Progenitor cell of endocrine pancreas (in vitro differentiated cells): ENCODE results near the gene BTBD2. TPM values are rescaled to one million over a fixed set of nuclear protein-coding genes. Genes with fewer than 3 reads are reported as not detected.

Experiments used
- total RNA-seq: library from RNA; stranded (reverse); gene quantifications from 2 replicates; pipeline ENCODE4 v1.2.1, GENCODE V29; 2021

BTBD2 gene
- total RNA-seq, 1 donor from 2014 or later = 125 TPM

Other genes starting within 250 kb of the BTBD2 start
- 3.7 and 4.1 TPM in 2 replicates for gene ATP8B3, start 203.4 kb downstream of the BTBD2 start, total RNA-seq
- 42.8 and 44.6 TPM in 2 replicates for gene REXO1, start 167.2 kb downstream of the BTBD2 start, total RNA-seq
- 13.2 and 13.5 TPM in 2 replicates for gene KLF16, start 152.1 kb downstream of the BTBD2 start, total RNA-seq
- 46.5 and 48.8 TPM in 2 replicates for gene ABHD17A, start 130.2 kb downstream of the BTBD2 start, total RNA-seq
- gene ADAT3, start 110.3 kb downstream of the BTBD2 start, total RNA-seq = 14.1 and 16.2 TPM in 2 replicates
- 101 and 102 TPM in 2 replicates for gene SCAMP4, start 110.3 kb downstream of the BTBD2 start, total RNA-seq
- gene CSNK1G2, start 74.5 kb downstream of the BTBD2 start, total RNA-seq = 96.8 and 103 TPM in 2 replicates
- gene MKNK2, start 35.5 kb upstream of the BTBD2 start, total RNA-seq = 145 and 163 TPM in 2 replicates
- gene MOB3A, start 80.6 kb upstream of the BTBD2 start, total RNA-seq = 33.2 and 38.5 TPM in 2 replicates
- gene IZUMO4, start 81.2 kb upstream of the BTBD2 start, total RNA-seq = 15.9 and 16.5 TPM in 2 replicates
- gene AP3D1, start 135.9 kb upstream of the BTBD2 start, total RNA-seq = 123 and 131 TPM in 2 replicates
- gene DOT1L, start 148.2 kb upstream of the BTBD2 start, total RNA-seq = 102 and 106 TPM in 2 replicates
- gene PLEKHJ1, start 220.6 kb upstream of the BTBD2 start, total RNA-seq = 116 and 119 TPM in 2 replicates
- gene SF3A2, start 221.1 kb upstream of the BTBD2 start, total RNA-seq = 152 and 156 TPM in 2 replicates
- 58.4 and 71.3 TPM in 2 replicates for gene AMH, start 233.6 kb upstream of the BTBD2 start, total RNA-seq
- 1.00 and 1.6 TPM in 2 replicates for gene JSRP1, start 240.7 kb upstream of the BTBD2 start, total RNA-seq